NCI-H2171 treated with DMSO at 0.1 percent for 48 hours (cell line): ENCODE data around the gene GBX1.

Source experiments
- DNase-seq: peaks from one replicate; lab custom pipeline; 2025; lab: John Stamatoyannopoulos, UW

The GBX1 gene

GRCh38 chr7:151139791-151140190 lies 27.7 kb downstream of the GBX1 start:
- DNase-seq: no peak

GRCh38 chr7:151139071-151139790 lies 28.3 kb downstream of the GBX1 start:
- no peak for DNase-seq

- DNase-seq: no peak
These were observed 29.2 kb downstream of the GBX1 start for GRCh38 chr7:151138153-151138851.

- DNase-seq: no peak
These were observed 29.7 kb downstream of the GBX1 start for GRCh38 chr7:151137791-151138152.

DNA sequence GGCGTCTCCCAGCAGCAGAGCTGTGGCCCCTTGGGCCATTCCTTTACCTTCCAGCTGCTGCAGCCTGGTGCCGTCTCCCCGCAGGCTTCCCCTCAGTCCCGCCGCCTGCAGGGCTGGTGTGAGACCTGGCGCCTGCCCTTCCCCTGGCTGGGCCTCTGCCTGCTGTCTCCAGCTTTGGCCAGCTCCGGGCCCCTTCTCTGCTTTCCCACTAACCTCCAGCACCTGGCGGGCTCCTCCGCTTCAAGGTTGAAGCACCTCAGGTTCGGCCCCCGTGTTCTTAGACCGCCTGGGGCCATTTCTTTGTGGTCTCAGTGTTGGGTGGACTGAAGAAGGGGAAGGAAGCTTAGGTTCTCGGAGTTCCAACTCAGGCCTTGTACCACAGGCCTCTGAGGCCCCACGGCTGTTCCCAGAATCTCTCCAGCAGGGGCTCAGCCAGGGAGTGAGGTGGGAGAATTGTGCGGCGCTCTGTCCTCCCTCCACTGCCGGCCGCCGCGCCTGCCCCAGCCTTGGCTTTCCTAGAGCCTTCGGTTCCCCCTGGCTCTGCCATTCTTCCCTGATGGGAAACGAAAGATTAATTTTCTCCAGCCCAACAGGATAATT lies 30.3 kb downstream of the GBX1 start:
- no peak for DNase-seq

- DNase-seq: no peak
These were observed 31.3 kb downstream of the GBX1 start for GRCh38 chr7:151135866-151136843.

- no peak for DNase-seq
These were observed 32.0 kb downstream of the GBX1 start for GRCh38 chr7:151135525-151135845.

GRCh38 chr7:151134743-151135524 lies 32.6 kb downstream of the GBX1 start:
- DNase-seq: no peak

- no peak for DNase-seq
These were observed 33.3 kb downstream of the GBX1 start for GRCh38 chr7:151133986-151134742.

- DNase-seq: no peak
These were observed 34.1 kb downstream of the GBX1 start for GRCh38 chr7:151133266-151133985.

- DNase-seq: no peak
These were observed 34.9 kb downstream of the GBX1 start for GRCh38 chr7:151132461-151133205.

DNA sequence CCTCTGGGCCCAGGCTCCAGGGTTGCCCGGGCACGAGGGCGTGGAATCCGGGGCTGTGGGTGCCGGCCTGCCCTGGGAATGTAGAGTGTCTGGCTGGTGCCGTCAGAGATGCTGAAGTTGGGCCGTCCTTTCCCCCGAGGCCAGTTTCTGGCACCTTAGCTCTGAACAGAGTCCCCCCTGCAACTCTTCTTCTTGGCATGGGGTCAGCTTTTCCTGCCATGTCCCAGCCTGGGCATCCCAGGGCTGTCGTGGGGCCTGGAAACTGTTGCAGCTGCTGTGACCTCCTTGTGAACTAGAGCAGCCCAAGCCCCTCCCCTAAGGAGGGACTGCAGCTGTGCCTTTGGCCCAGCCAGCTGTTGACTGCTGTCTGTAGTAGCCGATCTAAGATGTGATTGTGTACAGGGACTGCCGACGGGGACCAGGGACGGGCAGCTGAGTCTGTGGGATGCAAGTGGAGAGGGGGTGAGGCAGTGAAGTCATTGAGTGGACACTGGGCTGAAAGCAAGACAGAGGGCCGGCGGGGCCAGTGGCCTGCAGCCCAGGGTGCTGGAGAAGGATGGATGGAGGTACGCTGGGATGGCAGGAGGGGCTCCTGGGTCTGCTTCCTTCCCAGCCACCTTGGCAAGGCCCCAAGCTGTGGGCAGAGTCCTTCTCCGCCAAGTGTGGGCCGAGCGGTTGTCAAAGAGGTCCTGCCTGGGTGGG lies 35.8 kb downstream of the GBX1 start:
- no peak for DNase-seq

- DNase-seq: no peak
These were observed 36.3 kb downstream of the GBX1 start for GRCh38 chr7:151131224-151131591.

- no peak for DNase-seq
These were observed 36.7 kb downstream of the GBX1 start for GRCh38 chr7:151130741-151131157.

- DNase-seq: no peak
These were observed 37.4 kb downstream of the GBX1 start for GRCh38 chr7:151129960-151130591.

GRCh38 chr7:151129117-151129959 lies 38.2 kb downstream of the GBX1 start:
- no peak for DNase-seq

DNA sequence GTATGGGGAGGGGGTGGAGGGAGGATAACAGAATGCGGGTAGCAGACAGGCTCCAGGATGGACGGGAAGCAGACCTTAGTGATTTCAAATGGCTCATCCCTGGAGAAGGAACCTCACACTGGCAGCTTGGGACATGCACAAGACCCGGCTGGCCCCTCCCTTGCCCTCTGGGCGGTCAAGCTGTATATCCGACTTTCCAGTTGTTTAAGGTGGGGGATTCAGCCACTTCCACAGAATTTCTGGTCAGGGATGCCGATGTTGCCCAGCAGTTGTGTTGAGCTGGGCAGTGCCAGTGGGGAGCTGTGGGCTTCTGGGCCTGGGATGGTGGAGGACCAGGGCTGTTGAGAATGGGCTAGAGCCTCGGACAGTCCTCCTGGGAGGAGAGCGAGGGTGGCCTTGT lies 38.8 kb downstream of the GBX1 start:
- DNase-seq: no peak
